ENCODE results near the gene CIAO3. TPM values are rescaled to one million over a fixed set of nuclear protein-coding genes. Genes with fewer than 3 reads are reported as not detected.

Gene CIAO3
- polyA plus RNA-seq, 1 donor (not counting 4 experiments of a cell fraction or from before 2014, with no cell fraction given): 24.9 TPM

- no peak for DNase-seq (ENCODE audit: low read depth, low spot score)
- Histone ChIP-seq H3K9me1 (ENCODE audit: control insufficient read depth, extremely low read depth, insufficient read depth, low read length) (no peaks in the 10 kb centered on the region), H3K27ac (ENCODE audit: control insufficient read depth, insufficient read depth, low read length) (no peak overlapping the region), H4K20me1 (ENCODE audit: control insufficient read depth, extremely low read depth, insufficient read depth, low read length) (no peaks in the 10 kb centered on the region), H3K9ac (ENCODE audit: control insufficient read depth, extremely low read depth, insufficient read depth, low read length) (no peak overlapping the region), H3K4me3 (ENCODE audit: control insufficient read depth in 2 of 3, extremely low read depth in 1 of 3, insufficient read depth in 2 of 3, low read depth in 1 of 3, low read length in 3 of 3) (no peak overlapping the region), H3K4me2 (ENCODE audit: control insufficient read depth, extremely low read depth, insufficient read depth, low read depth, low read length) (peak overlapping the region; percentile 51), H3K4me1 (ENCODE audit: control insufficient read depth, extremely low read depth, insufficient read depth, low read length) (peaks cover 2% of the 10 kb centered on the region), H3K36me3 (ENCODE audit: control insufficient read depth in 2 of 2, extremely low read depth in 1 of 2, insufficient read depth in 2 of 2, low read length in 2 of 2) (no peaks in the 10 kb centered on the region), H3K79me2 (ENCODE audit: control insufficient read depth, insufficient read depth, low read length) (no peaks in the 10 kb centered on the region), H3K9me3 (ENCODE audit: control insufficient read depth, low read depth, low read length) (no peaks in the 10 kb centered on the region), H3K27me3 (ENCODE audit: control insufficient read depth, extremely low read depth, insufficient read depth, low read length) (peaks cover 9% of the 10 kb centered on the region), H2AFZ (ENCODE audit: control insufficient read depth, low read length) (peak overlapping the region; percentile 83)
- no peak for FAIRE-seq
- dilution Hi-C loops (cut with MboI; ENCODE audit: extremely low pct_ligation_motif_present, low sequenced_read_pairs): no loop called here
- no peak for TF ChIP-seq CTCF (optimal IDR thresholded peaks at IDR 0.05 in 1 of 3, IDR thresholded peaks at IDR 0.05 in 1 of 3, conservative IDR thresholded peaks at IDR 0.05 in 1 of 3; ENCODE audit: extremely low read depth in 1 of 3, insufficient read depth in 2 of 3, low read length in 3 of 3)
Observed at GRCh38 chr16:751152-752006, 10.6 kb upstream of the CIAO3 start.

GRCh38 chr16:750485-750884 is 9.7 kb upstream of the CIAO3 start:
- H3K9me1 ChIP-seq (ENCODE audit: control insufficient read depth, extremely low read depth, insufficient read depth, low read length): no peaks in the 10 kb centered on the region
- no peak for FAIRE-seq
- dilution Hi-C loops (cut with MboI; ENCODE audit: extremely low pct_ligation_motif_present, low sequenced_read_pairs): no loop called here

More at GRCh38 chr16:750485-750884, 9.7 kb upstream of the CIAO3 start:
- no peak for DNase-seq (ENCODE audit: low read depth, low spot score)
- H3K36me3 ChIP-seq (ENCODE audit: control insufficient read depth in 2 of 2, extremely low read depth in 1 of 2, insufficient read depth in 2 of 2, low read length in 2 of 2): no peaks in the 10 kb centered on the region
- H3K9ac ChIP-seq (ENCODE audit: control insufficient read depth, extremely low read depth, insufficient read depth, low read length): no peak overlapping the region
- H3K9me3 ChIP-seq (ENCODE audit: control insufficient read depth, low read depth, low read length): no peaks in the 10 kb centered on the region
- no peak overlapping the region for H3K4me2 ChIP-seq (ENCODE audit: control insufficient read depth, extremely low read depth, insufficient read depth, low read depth, low read length)
- H4K20me1 ChIP-seq (ENCODE audit: control insufficient read depth, extremely low read depth, insufficient read depth, low read length): no peaks in the 10 kb centered on the region
- no peak overlapping the region for H2AFZ ChIP-seq (ENCODE audit: control insufficient read depth, low read length)
- TF ChIP-seq CTCF (optimal IDR thresholded peaks at IDR 0.05 in 1 of 3, IDR thresholded peaks at IDR 0.05 in 1 of 3, conservative IDR thresholded peaks at IDR 0.05 in 1 of 3; ENCODE audit: extremely low read depth in 1 of 3, insufficient read depth in 2 of 3, low read length in 3 of 3) (no peak), EZH2 (IDR thresholded peaks at IDR 0.05; ENCODE audit: low read length) (no peak)
- H3K27me3 ChIP-seq (ENCODE audit: control insufficient read depth, extremely low read depth, insufficient read depth, low read length): peaks cover 9% of the 10 kb centered on the region
- no peak overlapping the region for H3K4me3 ChIP-seq (ENCODE audit: control insufficient read depth in 2 of 3, extremely low read depth in 1 of 3, insufficient read depth in 2 of 3, low read depth in 1 of 3, low read length in 3 of 3)
- H3K4me1 ChIP-seq (ENCODE audit: control insufficient read depth, extremely low read depth, insufficient read depth, low read length): peaks cover 2% of the 10 kb centered on the region
- no peaks in the 10 kb centered on the region for H3K79me2 ChIP-seq (ENCODE audit: control insufficient read depth, insufficient read depth, low read length)
- no peak overlapping the region for H3K27ac ChIP-seq (ENCODE audit: control insufficient read depth, insufficient read depth, low read length)
